DMS153 (cell line): Measurements from ENCODE around the gene RIMBP2.

Experiments
- DNase-seq: peaks from one replicate; lab custom pipeline; 2025; lab: John Stamatoyannopoulos, UW

RIMBP2 gene

DNA sequence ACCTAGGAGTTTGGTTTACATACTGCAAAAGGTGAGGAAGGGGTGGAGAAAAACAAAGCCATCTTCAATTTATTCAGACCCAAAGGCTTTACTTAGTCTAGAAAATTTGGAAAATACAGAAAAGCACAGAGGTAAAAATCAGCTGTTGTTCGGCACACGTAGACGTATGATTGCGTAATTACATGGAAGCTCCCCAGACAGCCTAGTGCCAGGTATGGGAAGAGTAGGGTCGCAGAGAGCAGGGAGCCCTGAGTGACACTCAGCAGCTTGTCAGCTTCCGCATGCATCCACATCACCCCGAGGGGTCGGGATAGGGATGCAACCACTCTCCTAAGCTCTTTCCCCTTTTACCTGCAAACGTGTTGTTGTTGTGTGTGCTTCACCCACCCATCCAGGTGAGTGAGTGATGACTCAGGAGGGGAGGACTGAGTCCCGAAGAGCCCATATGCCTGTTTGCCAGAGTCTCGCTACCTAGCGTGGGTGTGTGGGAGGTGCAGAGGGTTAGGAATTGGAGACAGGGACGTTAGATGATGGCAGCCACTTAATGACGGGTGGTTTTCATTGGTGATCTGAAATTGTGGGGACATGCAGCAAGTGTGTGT lies 358.3 kb downstream of the RIMBP2 start:
- DNase-seq = no peak

DNA sequence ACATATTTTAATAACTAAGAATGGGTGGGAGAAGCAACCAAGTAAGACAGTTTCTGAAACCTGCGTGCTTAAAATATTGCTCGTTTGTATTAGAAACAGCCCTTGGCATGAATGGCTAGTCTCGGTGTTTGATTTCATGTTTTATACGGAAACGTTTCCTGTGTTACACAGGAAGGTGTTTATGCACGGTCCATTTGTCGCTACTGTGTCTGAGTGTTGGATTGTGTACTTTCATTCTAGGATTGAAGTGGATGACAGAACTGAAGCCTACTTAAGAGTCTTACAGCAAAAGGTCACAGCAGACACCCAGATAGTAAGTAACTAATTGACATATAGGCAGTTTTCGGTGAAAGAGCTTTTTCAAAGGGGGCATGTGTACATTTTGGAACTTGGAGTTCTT lies 358.9 kb downstream of the RIMBP2 start:
- DNase-seq = peak; percentile 73

DNA sequence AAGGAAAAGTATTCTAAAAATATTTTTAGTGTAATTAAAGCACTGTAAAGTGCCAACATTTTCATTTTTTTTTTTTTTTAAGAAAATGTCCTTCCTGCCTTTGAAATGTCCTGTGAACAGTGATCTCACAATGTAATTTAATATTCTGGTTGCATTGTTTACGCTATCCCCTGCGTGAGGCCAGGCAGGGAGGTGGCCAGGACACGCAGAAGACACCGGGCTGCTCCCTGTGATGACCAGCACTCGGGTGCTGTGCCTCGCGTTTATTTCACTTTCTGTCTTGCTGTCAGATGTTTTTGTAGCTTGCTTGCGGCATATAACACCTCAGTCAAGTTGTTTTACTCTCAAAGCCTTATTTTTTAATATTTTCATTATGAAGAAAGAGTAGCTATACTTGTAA lies 359.9 kb downstream of the RIMBP2 start:
- DNase-seq = no peak

DNA sequence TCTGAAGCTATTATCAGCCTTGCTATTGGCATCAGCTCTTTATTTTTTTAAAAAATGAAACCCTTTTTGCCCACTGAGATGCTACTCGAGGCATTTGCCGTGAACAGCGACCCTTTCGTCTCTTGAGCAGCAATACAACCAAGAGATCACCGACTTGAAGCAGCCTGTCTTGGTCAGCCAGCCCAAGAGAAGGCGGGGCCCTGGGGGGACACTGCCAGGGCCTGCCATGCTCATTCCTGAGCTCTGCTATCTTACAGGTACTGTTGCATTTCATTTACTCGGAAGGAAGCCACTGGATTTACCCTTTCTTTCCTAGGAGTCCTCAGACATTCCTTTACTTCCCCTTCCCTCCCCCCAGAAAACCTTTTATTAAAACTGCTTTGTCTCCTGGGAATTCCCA lies 361.7 kb downstream of the RIMBP2 start:
- DNase-seq = no peak

DNA sequence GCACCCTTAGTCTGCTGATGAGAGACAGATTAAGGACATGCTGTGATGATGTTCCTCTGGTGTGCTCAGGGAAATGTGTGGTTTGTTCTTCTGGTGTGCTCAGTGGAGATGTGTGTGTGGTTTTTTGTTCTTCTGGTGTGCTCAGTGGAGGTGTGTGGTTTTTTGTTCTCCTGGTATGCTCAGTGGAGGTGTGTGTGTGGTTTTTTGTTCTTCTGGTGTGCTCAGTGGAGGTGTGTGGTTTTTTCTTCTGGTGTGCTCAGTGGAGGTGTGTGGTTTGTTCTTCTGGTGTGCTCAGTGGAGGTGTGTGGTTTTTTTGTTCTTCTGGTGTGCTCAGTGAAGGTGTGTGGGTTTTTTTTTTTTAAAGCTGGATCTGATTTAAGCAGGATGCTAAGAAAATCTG lies 363.0 kb downstream of the RIMBP2 start:
- no peak for DNase-seq

DNA sequence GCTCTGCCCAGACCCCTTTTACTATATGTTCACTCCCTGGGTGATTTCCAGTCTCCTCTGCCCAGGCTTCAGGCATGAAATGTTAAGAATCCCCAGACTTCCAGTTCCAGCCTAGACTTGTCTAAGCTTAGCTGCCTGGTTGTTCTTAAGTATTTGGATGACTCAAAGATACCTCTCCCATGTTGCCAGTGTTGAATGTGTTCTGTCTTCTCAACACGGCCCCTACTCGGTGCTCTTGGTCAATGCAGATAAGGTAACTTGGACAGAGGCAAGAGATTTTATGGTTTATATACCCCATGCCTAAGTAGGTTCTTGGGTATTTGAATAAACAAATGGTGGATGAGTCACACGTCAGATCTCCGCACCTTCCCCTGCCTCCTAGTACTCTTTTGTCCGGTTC lies 364.8 kb downstream of the RIMBP2 start:
- no peak for DNase-seq

DNA sequence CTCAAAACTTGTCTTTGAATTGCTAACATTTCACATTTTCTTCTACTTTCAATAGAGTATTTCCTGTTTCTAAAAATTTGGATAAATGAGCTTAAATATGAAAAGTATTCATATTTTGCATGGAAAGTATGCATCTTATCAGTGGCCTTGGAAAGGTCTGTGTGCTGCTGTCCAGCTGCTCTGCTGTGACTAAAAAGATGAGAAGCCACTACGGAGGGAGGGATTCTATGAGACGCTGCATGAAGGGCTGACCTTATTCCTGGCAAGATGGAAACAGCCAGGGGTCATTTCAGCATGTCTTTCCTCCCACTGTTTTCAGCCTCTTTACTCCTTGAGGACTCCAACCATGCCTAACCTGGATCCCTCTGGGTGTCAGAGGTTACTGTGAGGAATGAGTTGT lies 365.4 kb downstream of the RIMBP2 start:
- no peak for DNase-seq

DNA sequence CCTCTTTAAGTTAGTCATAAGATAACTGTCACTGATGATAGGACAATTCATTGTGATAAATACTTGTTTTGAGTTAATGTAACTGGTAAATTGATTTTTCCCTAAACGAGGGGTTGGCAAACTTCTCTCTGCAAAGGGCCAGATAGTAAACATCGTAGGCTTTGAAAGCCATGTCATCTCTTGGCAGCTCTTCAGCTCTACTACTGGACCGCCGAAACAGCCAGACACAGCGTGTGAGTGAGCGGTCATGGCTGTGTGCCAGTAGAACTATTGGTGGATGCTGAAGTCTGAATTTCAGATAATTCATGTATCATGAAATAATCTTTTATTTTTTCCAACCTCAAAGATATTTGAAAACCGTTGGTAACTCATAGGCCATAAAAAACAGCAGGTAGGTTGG lies 368.5 kb downstream of the RIMBP2 start:
- DNase-seq = no peak
